ENCODE results near the gene CBARP.

The CBARP gene

DNA sequence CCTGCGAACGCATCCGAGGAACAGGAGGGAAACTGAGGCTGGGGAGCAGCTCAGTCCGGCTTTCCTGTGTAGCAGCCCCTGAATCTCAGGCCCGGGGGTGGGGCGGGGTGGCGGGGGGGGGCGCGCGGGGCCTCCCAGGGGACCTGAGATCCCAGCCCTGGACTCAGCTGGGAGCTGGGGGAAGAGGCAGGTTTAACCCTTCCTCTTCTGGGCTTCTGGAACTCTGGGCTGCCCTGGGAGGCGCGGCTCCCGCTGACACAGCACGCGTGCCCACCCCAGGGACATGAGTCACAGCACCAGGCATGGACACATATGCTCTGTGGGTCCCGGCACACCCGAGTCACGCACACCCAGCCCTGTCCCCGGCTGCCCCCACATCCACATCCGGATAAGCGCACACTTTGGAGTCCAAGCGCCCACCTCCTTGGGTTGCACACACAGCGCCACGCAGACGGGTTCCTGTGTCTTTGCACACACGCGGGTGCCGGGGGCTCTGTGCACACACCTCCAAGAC is 27.9 kb upstream of the CBARP start:
- no peak for DNase-seq (ENCODE audit: low read depth)

DNA sequence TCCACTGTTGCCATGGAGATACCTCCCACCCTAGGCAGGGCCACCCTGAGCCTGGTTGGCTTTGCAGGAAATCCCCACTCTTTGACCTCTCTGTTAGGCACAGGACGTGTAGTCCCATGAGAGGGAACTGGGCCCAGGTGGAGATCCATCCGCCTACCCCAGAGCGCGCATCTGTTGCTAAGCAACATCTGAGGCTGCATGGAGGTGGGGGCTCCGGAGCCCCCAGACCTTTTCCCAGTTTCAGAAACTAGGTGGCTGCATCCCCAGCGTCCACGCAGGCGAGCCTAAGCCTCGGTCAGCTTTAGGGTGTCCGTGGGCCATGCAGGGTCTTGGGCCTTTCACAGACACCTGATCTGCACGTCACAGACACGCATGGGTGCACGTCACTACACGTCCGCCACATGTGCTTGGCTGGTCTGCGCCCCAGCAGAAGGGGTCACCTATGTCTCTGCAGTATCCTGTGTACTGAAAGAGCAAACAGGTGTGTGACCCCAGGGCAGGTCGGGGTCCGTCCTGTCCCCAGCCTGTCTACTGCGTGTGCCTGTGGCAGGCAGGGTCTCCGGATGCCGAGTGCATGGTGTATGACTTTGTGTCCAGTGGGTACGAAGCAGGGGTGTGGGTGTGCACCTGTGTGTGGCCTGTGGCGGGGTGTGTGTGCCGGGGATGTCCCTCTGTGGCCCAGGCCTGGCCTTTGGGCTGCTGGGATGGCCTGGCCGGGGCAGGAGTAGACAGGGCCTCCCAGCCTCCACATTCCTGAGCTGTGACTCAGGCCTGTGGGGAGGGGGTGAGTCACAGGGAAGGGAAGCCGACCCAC is 27.2 kb upstream of the CBARP start:
- DNase-seq (ENCODE audit: low read depth) = no peak

DNA sequence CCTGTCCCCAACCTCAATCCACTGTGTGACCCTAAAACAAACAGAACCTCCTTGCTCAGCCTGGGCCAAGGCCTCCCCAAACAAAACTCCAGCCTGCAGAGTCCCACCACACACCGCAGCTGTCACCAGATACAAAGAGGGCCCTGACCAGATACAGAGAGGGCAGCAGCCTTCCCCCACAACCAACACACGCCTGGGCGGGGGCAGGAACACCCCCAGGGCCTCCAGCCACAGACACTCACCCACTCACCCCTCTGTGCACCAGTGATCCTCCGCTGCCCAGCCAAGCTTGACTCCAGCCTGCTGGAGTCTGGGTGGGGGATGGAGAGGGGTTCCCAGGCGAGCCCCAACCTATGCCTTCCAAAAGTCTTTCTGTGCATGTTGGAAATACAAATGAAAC is 25.4 kb upstream of the CBARP start:
- DNase-seq (ENCODE audit: low read depth) = no peak

- no peak for DNase-seq (ENCODE audit: low read depth)
These were observed 24.9 kb upstream of the CBARP start for GRCh38 chr19:1262623-1263123.

GRCh38 chr19:1261798-1262622 is 24.2 kb upstream of the CBARP start:
- DNase-seq (ENCODE audit: low read depth) = no peak

GRCh38 chr19:1261538-1261797 is 23.7 kb upstream of the CBARP start:
- DNase-seq (ENCODE audit: low read depth) = no peak

- DNase-seq (ENCODE audit: low read depth) = no peak
These were observed 23.1 kb upstream of the CBARP start for GRCh38 chr19:1260749-1261537.

DNA sequence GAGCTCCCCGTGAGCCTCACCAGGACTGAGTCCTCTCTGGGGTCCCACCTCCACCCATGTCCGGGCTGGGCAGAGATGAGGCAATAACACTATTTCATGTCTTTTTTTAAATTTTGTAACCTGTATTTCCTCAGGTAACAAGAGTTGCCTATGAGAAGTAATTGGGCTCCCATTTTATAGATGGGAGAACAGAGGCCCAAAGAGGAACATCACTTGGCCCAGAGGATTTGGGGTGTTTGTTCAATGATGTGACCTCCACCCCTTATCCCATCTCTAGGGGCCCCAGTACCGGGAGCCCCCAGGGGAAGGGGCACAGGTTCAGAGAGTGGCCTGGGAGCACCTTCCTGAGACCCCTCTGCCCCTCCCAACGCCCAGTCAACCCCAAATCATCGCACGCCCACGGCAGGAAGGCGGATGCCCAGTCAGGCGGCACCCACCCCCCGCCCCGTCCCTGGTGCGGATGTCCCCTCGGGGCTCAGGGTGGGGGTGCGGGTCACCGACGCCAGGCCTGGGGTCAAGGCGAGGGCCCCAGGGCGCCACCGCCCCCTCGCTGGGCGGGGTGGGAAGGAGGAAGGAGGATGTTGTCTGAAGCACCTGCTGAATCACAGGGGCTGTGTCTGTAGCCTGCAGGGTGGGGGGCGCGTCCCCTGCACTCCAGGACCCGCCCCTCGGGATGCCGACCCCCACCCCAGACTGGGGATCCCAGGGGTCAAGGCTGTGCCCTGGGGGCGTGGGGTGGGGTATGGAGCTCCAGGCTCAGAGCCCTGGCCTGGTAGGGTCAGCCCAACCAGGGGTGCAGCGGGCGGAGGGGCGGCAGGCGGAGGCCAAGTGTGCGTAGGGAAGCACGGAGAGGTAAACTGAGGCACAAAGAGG is 22.3 kb upstream of the CBARP start:
- DNase-seq (ENCODE audit: low read depth) = no peak

DNA sequence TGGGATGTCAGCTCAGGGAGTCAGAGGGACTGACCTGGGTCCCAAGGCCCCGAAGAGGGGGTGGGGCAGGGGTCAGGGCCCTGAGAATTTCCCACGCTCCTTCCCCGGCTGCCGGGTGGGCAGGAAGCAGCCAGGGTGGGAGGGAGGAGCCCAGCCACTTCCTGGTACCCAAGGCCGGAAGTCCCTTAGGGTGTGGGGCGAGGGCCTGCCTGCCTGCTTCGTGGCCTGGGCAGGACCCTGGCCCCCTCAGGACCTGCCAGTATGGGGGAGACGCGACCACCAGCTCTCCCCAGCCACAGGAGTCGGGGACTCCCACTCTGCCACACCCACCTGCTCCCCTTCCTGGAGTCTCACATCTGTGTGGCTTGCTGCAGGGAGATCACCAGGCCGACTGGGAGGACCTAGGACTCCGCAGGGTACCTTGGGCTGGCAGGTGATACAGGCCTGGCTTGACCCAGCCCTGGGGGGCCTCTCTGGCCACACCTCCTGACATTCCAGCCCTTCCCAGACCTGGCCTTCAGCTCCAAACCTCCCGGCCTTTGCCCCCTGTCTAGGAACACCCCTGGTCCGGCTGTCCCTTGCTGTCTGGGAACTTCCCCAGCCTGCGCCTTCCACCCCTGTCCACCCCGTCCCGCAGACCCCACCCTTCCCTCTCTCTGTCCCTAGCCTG is 21.5 kb upstream of the CBARP start:
- no peak for DNase-seq (ENCODE audit: low read depth)

DNA sequence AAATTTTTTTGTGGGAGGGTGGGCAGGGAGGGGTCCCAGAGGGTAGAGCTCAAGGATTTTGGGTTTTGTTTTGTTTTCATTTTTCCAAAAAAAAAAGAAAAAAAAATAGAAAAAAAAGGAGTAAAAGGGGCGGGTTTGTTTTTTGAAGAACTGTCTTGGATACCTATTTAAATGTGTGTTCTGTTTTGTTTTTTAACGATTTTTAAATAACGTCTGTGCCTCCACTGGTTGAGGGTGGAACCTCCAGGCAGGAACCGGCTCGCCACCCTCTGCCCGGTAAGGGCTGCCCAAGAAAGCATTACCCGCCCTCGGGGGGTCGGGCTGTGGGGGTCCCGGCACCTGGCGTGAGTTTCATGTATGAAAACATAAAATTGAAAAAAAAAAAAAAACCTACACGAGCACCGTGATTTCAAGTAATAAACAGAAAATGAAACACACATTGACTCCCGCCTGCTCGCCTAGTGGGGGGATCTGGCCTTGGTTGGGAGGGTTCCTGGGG is 21.0 kb upstream of the CBARP start:
- no peak for DNase-seq (ENCODE audit: low read depth)

- no peak for DNase-seq (ENCODE audit: low read depth)
These were observed 20.3 kb upstream of the CBARP start for GRCh38 chr19:1258163-1258492.

DNA sequence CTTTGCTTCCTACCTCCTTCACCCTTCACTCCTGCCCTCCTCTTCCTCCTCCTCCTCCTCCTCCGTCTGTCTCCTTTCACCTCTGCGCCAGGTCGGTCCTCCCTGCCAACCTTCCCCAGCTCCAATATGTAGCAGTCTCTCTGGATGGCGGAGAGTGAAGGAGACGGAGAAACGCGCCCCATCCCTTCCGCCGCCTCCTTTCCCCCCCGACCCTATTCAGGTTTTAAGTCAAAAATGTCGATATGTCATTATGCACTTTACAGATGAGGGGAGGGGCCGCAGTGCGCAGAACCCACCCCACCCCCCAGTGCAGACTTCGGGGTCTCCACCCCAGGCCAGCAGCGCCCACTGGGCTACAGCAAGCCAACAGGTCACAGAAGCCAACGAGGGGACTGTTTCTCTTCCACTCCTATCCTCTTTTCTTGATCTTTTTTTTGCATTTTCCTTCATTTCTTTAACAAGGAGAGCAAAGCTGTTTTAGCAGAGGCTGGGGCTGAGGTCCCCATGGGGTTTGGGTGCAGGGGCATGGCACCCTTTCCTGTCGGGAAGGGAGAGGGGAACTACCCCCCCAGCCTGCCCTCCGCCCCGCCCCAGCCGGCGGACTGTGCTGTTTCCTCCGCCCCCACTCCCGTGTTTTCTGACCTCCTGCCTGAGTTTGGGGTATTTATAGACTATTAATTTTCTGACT is 19.8 kb upstream of the CBARP start:
- no peak for DNase-seq (ENCODE audit: low read depth)

DNA sequence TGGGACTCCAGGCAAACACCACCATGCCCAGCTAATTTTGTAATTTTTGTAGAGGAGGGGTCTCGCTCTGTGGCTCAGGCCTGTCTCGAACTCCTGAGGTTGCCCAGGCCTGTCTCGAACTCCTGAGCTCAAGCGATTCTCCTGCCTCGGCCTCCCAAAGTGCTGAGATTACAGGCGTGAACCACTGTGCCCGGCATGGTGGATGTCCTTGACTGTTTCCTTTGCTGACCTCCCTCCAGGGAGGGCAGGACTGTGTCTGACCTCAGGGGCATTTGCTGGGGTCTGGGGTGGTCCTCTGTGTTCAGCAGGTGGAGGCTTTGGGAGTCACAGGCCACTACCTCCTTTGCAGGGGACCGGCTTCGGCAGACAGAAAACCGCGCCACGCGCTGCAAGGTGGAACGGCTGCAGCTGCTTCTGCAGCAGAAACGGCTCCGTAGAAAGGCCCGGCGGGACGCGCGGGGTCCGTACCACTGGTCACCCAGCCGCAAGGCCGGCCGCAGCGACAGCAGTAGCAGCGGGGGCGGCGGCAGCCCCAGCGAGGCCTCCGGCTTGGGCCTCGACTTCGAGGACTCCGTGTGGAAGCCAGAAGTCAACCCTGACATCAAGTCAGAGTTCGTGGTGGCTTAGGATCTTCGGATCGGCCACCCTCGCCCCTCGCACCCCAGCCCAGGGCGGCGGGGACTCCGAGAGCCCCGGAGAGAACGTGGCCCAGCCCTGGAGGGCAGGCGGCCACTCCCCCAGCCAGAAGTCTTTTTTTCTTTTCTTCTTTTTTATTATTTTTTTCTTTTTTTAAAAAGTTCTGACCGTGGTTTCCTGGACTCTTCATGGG is 19.1 kb upstream of the CBARP start:
- DNase-seq (ENCODE audit: low read depth) = no peak

DNA sequence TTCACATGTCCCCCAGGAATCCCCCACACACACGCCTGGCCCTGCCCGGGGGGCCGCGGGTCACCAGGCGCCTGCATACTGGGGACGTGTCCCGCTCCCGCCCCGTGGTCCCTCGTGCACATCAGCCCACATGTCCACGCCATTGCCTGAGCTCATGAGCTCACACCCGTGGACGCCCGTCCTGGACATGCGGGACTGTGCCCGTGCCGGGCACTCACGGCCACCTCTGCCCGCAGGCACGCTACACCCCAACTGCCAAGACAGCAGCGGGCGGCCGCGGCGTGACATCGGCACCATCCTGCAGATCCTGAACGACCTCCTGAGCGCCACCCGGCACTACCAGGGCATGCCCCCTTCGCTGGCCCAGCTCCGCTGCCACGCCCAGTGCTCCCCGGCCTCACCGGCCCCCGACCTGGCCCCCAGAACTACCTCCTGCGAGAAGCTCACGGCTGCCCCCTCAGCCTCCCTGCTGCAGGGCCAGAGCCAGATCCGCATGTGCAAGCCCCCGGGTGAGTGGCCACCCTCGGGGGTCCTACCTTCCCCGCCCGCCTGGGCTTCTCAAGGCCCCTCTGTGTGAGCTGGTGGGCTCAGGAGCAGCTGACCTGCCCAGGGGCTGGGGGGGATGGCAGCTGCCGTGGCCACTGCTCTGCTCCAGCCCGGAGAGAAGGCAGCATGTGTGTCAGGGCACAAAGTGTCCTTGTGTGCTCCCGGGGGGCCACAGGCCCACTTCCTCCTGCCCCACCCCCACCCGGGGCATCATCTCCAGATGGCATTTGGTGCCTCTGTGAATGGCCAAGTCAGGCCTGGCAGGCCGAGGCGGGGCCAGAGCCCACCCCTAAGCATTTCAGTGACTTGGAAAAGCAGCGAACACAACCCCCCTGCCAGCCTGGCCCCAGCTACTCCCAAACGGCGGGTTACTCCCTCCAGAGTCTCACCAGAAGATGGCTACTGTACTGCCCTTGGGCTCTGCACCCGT is 17.7 kb upstream of the CBARP start:
- no peak for DNase-seq (ENCODE audit: low read depth)

GRCh38 chr19:1254530-1255185 is 16.9 kb upstream of the CBARP start:
- no peak for DNase-seq (ENCODE audit: low read depth)

GRCh38 chr19:1254081-1254527 is 16.3 kb upstream of the CBARP start:
- no peak for DNase-seq (ENCODE audit: low read depth)

DNA sequence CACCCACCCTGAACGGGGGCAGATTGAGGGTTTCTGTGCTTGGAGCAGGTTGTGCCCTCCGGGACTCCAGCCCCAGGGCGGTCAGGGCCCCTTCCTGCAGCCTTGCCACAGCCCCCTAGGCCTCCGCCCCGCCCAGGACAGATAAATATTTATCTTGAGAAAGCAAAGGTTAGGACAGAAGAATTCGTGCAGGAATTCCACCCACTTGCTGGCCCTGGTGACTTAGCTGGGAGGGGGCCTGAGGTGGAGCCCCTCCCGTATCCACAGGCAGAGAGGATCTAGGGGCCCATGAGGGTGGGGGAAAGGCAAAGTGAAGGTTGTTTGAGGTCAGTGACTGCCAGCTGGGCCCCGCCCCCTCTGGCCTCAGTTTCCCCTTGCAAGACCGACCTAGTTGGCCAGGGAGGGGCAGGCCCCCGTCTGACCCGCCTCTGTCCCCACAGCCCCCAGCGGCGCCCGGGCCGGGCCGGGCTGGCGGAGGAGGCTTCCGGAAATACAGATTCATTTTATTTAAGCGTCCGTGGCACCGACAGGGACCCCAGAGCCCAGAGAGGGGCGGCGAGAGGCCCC is 15.8 kb upstream of the CBARP start:
- no peak for DNase-seq (ENCODE audit: low read depth)
